HG03354 (cell line): ENCODE results near the gene FANCC.

Source experiments
- ATAC-seq: cut with Tn5 transposase; IDR thresholded peaks from one replicate; pipeline ENCODE4 v1.9.1; 2021; ENCODE audit warnings: mild to moderate bottlenecking; ENCODE audit not compliant: unreplicated experiment, poor library complexity, severe bottlenecking

Gene FANCC

GRCh38 chr9:95079461-95079860 lies 238.0 kb downstream of the FANCC start:
- ATAC-seq: no peak

GRCh38 chr9:95078939-95079338 lies 238.6 kb downstream of the FANCC start:
- no peak for ATAC-seq

DNA sequence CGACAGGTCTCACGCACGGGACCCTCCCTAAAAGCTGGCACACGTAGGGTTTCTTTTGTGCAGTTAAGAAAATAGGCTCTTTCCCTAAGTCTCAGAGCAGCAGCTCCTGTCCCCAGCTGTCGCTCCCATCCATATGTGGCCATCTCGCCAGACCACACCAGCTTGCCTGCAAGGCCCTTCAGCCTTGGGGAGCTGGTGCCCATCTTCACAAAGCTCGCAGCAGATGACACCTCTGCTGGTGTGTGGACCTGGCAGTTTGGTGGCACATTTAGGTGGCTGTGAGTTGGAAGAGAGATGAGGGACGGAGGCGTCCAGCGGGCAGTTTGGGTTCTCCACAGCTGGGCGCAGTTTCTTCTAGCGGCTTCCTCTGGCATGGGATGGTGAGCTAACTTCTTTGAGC lies 239.0 kb downstream of the FANCC start:
- no peak for ATAC-seq

GRCh38 chr9:95077766-95078370 lies 239.6 kb downstream of the FANCC start:
- ATAC-seq: no peak

DNA sequence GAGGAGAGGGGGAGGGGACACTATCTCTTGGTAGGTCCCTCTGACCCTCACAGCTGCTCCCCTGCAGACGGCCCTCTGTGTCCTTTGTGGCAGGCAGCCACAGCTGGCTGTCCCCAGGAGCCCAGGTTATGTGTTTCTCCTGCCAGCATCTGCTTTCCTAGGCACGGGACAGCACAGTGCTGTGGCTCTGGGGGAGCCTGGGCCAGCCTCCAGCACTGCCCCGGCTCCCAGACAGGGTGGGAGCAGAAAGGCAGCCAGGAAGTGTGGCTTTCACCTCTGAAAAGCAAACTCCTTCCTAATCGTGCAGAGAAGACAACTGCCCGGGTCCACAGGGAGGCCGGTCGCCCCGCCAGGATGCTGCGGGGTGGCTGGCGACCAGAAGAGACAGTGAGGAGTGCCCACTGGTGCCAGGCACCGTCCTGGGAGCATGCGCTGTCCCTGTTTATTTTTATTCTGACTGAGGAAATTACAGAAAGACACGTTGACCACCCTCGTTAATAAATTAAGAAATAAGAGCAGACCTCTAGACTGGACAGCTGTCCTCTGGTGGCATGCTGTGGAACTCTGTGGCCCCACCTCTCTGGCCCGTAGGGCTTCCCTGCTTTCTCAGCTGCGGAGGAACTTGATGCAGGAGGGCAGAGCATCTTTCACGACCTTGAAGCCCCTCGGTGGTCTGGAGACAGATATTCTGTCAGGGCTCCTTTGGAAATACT lies 240.3 kb downstream of the FANCC start:
- ATAC-seq: no peak

- ATAC-seq: no peak
These were observed 240.8 kb downstream of the FANCC start for GRCh38 chr9:95076696-95077052.

- no peak for ATAC-seq
These were observed 241.8 kb downstream of the FANCC start for GRCh38 chr9:95075700-95076099.

DNA sequence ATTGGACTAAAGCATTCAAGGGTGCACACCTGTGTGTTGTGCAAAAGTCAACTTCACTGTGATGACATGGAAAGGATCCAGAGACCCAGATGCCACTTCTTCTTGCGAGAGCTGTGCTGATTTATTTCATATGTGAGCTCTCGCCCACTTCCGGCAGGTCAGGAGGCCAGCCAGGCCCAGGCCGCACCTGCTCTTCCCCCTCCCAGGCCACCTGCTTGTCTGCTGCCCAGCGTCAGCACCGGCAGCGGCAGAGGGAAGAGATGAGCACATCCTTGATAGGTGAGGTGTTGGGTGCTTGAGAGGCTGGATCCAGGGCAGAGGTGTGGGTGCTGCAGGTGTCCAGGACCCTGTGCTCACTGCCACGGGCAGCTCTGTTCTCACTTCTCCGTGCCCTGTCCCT lies 242.9 kb downstream of the FANCC start:
- no peak for ATAC-seq

GRCh38 chr9:95073918-95074317 lies 243.6 kb downstream of the FANCC start:
- no peak for ATAC-seq

- no peak for ATAC-seq
These were observed 244.4 kb downstream of the FANCC start for GRCh38 chr9:95073042-95073607.

DNA sequence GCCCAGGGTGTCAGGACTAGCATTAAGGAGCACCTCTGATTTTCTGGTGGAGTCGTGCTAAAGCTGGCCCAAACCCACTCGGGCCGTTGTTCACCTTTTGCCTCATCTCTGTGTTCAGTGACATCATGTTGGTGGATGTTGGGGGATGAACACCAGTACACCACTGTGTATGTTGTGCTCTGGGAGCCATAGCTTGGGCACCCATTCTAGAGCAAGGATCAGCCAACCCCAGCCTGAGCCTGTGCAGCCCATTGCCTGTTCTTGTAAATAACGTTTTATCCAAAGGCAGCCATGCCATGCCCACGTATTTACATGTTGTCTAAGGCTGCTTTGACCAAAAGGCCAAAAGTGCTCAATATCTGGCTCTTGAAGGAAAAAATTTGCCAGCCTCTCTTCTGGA lies 245.6 kb downstream of the FANCC start:
- ATAC-seq: no peak

GRCh38 chr9:95071450-95071849 lies 246.1 kb downstream of the FANCC start:
- no peak for ATAC-seq

DNA sequence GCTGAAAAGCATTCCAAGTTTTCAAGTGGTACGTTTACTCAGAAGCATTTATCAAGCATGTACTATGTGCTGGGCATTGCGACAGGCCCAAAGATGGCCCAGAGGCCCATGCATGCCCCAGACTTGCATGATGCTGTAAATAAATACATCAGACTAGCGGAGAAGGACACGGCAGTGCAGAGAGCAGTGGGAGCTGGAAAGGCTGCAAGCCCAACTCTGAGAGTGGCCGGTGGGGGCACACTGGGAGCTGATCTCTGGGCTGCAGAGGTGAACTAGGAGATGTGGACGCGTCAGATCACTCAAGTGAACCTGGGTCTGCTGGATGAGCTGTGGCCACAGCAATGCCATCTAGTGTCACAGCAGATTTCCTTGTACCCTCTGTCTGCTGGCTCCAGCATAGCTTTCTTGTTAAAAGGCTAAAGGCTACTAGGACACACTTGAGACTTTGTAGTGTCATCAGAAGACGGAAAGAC lies 246.9 kb downstream of the FANCC start:
- ATAC-seq: no peak

GRCh38 chr9:95067897-95068296 lies 249.6 kb downstream of the FANCC start:
- ATAC-seq: no peak

DNA sequence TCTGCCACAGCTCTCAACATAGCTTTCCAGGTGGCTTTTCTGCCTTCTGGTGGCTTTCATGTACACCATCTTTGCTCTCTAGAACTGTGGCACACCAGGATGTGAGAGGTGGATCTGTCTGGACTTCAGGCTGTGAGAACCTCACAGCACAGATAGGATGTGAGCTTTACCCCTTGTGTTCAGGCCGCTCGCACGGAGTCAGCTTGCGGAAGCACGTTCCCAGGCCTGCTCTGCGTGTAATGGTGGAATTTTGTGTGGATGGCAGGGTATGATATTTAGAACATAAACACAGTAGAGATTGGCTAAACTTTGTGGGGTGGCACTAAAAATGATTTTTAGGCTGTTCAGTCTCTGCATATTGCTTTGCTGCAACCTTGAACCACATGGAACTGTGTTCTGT lies 250.5 kb downstream of the FANCC start:
- no peak for ATAC-seq

GRCh38 chr9:95065224-95065623 lies 252.3 kb downstream of the FANCC start:
- ATAC-seq: no peak

- no peak for ATAC-seq
These were observed 254.2 kb downstream of the FANCC start for GRCh38 chr9:95063300-95063699.

DNA sequence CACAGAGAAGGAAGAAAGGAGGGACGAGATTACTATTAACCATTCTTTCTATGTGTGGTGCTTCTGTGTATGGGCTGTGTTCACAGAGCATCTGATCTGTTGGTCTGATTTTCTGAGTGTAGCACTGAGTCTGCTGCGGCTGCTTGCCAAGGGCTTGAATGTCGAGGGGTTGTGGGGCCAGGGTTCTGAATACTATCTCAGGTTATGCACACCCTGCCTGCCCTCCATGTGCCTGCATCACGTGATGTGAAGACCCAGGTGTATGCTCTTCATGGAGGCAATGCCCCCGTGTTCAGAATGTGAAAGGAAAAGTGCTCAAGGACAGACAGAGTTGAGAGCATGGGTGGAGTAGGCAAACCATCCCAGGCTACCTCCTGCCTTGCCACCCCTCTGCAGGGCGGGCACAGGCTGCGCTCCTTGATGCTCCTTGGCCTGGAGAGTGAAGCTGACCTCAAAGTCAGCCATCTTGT lies 254.9 kb downstream of the FANCC start:
- ATAC-seq: no peak

DNA sequence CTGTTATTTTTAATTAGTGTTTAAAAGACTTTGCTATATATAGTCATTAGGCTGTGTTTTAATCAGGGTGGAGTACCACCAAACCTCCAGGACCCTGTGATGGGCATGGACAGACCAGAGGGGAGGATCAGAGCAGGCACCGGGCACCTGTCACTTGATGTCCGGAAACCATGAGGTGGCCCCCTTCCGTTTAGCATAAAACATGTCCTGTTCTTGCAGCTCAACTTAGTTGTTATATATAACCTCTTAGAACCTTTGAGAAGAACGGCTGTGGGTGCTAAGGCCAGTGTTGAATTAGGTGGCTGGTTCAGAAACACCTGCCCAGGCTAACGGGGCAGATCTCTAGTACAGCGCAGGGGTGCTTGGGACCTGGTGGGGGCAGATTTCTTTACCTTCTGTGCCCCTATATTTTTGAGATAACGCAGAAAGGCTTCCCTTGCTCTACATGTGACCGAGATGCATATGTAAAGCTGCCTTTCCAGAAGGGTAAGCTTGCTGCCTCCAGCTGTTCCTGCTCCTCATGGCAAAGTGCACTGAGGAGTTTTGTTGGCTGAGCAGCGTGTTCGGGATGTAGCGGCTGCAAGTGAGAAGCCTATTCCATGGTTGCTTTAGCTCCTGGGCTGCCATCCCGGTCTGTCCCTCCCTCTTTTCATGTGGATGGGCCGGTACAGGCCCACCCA lies 255.5 kb downstream of the FANCC start:
- no peak for ATAC-seq

DNA sequence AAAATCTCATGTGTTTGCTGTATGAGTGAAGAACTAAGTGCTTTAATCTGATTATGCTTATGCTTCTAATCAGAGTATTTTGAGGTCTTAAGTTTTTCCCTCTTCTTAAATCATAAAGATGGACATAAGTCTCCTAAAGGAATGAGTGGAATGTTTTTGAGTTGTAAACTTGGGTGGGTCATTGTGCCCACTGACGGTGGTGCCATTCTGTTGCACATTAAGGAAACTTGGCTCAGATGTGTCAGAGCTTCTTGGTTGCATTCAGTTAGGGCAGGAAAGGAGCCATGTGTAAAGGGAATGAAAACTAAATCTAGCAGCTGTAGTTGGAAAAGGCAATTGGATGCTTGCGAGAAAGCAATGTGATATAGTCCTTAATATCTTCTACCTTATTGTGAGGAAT lies 256.6 kb downstream of the FANCC start:
- no peak for ATAC-seq

DNA sequence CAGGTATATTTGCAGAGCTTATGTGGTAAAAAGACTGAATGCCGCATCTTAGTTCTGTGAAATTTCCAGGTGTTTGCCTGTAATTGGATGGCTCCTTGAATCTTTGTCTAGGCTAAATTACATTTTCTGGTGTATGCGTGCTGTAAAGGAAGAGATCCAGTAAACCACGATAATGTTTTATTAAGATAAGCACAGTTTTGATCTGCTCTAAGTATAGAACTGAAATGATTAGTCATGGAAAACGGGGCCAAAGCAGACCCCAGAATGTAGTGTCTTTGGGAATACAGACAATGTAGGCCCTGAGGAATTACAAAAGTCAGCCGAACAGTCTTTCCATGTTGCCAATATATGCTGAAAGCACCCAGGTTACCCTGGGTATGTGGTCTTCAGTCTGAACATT lies 257.3 kb downstream of the FANCC start:
- no peak for ATAC-seq
